ENCODE data around the gene CFAP52.

CFAP52 gene

DNA sequence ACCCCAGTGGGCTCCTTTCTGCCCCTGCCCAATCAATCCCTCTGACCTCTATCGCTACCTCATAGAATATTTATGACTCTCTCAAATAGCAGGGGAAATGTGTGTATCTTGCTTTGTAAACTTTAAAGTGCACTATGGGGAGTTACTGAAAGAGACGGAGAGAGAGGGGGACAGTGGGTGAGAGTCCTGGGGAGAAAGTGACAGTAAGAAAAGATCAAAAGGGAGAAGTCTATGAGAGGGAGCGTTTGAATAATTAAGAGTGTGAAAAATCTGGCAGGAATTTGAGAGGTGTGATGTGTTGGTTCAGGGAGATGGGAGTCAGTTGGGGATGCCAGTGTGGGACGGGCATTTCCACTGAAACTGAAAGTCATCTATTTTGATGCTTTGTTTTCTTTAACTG lies 101.5 kb downstream of the CFAP52 start:
- Histone ChIP-seq H3K4me1 (ENCODE audit: control insufficient read depth in 2 of 2, insufficient read depth in 2 of 2, low read length in 2 of 2) (no peaks in the 10 kb centered on the region), H3K4me3 (ENCODE audit: low read length in 2 of 2) (no peak overlapping the region), H3K27me3 (ENCODE audit: control insufficient read depth in 2 of 2, insufficient read depth in 2 of 2, low read length in 2 of 2) (no peaks in the 10 kb centered on the region), H3K9ac (ENCODE audit: low read depth in 1 of 2, low read length in 2 of 2) (no peak overlapping the region), H3K27ac (ENCODE audit: low read depth in 2 of 2, low read length in 2 of 2) (no peak overlapping the region), H3K36me3 (ENCODE audit: control insufficient read depth in 2 of 2, insufficient read depth in 2 of 2, low read length in 2 of 2) (peaks cover 11 to 12% of the 10 kb centered on the region in 2 donors), H3K9me3 (ENCODE audit: control insufficient read depth in 2 of 2, low read length in 2 of 2) (peaks cover 0 to 5% of the 10 kb centered on the region in 2 donors)

DNA sequence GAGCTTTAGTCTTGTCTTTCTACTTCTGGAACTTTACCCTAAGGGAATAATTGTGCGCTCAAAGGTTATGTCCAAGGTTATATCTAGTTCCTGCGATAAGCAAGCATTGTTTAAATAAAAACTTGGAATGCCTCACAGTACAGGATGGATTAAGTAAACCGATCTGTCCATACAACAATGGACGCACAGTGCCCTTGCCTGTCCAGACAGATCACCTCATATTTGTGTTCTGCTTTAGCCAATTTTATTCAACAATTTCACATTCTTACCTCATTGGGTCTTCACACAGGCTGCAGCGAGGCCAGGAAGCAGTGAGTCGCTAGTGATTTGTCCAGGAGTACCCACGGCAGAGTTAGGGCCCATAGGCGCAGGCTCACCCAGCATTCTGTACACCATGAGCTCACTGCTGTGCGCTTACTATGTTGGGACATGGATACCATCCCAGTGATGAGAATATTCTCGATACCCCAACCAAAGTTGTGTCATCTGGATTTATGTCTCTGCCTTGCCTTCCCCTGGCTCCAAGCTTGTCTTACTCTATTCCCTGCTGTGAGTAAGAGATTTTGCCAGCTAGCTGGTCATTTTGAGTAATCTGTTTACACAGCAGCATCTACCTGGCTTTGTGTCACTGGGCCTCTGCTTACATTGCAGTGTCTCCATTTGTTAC lies 108.6 kb downstream of the CFAP52 start:
- Histone ChIP-seq H3K27ac (ENCODE audit: low read depth in 2 of 2, low read length in 2 of 2) (no peak overlapping the region), H3K4me3 (ENCODE audit: low read length in 2 of 2) (no peak overlapping the region), H3K9ac (ENCODE audit: low read depth in 1 of 2, low read length in 2 of 2) (no peak overlapping the region), H3K36me3 (ENCODE audit: control insufficient read depth in 2 of 2, insufficient read depth in 2 of 2, low read length in 2 of 2) (peaks cover 15% of the 10 kb centered on the region in 2 donors), H3K27me3 (ENCODE audit: control insufficient read depth in 2 of 2, insufficient read depth in 2 of 2, low read length in 2 of 2) (no peaks in the 10 kb centered on the region), H3K9me3 (ENCODE audit: control insufficient read depth in 2 of 2, low read length in 2 of 2) (peaks cover 0 to 3% of the 10 kb centered on the region in 2 donors), H3K4me1 (ENCODE audit: control insufficient read depth in 2 of 2, insufficient read depth in 2 of 2, low read length in 2 of 2) (no peaks in the 10 kb centered on the region)

All from mucosa of rectum (tissue), 2 donors.